ENCODE results near the gene SNED1. TPM values are rescaled to one million over a fixed set of nuclear protein-coding genes. Genes with fewer than 3 reads are reported as not detected.

The SNED1 gene
- total and polyA plus RNA-seq, 8 donors = 2.0 to 106 (median 16.0) TPM

GRCh38 chr2:240957656-240958365 lies 40.6 kb upstream of the SNED1 start:
- Histone ChIP-seq H3K27me3 (peaks cover 0 to 44% (median 0%) of the 10 kb centered on the region in 3 donors), H3K9me3 (no peaks in the 10 kb centered on the region), H3K4me1 (peaks cover 7 to 33% (median 31%) of the 10 kb centered on the region in 4 donors), H3K27ac (no peak overlapping the region), H3K4me3 (no peak overlapping the region), H3K36me3 (no peaks in the 10 kb centered on the region)
- TF ChIP-seq, protein P1, sequence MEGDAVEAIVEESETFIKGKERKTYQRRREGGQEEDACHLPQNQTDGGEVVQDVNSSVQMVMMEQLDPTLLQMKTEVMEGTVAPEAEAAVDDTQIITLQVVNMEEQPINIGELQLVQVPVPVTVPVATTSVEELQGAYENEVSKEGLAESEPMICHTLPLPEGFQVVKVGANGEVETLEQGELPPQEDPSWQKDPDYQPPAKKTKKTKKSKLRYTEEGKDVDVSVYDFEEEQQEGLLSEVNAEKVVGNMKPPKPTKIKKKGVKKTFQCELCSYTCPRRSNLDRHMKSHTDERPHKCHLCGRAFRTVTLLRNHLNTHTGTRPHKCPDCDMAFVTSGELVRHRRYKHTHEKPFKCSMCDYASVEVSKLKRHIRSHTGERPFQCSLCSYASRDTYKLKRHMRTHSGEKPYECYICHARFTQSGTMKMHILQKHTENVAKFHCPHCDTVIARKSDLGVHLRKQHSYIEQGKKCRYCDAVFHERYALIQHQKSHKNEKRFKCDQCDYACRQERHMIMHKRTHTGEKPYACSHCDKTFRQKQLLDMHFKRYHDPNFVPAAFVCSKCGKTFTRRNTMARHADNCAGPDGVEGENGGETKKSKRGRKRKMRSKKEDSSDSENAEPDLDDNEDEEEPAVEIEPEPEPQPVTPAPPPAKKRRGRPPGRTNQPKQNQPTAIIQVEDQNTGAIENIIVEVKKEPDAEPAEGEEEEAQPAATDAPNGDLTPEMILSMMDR (IDR thresholded peaks at IDR 0.05) = no peak
- TF ChIP-seq POLR2AphosphoS5 (IDR thresholded peaks at IDR 0.05) = no peak
- TF ChIP-seq EP300 (IDR thresholded peaks at IDR 0.05) = no peak
- no peak for TF ChIP-seq POLR2A (IDR thresholded peaks at IDR 0.05)
- WGBS, 5 donors = 37 to 71% (median 62%) methylated on average over 7 to 17 of the region's 17 CpGs
- peak; percentile 21 to 80 for DNase-seq
- intact Hi-C loops (cut with DNase I; ENCODE audit: low total_unique reads) = no loop called here

GRCh38 chr2:240958366-240959213 lies 39.8 kb upstream of the SNED1 start:
- no peaks in the 10 kb centered on the region for H3K9me3 ChIP-seq
- TF ChIP-seq, protein P1 (IDR thresholded peaks at IDR 0.05) = no peak
- TF ChIP-seq POLR2AphosphoS5 (IDR thresholded peaks at IDR 0.05) = no peak
- TF ChIP-seq POLR2A (IDR thresholded peaks at IDR 0.05) = no peak
- no peak for TF ChIP-seq EP300 (IDR thresholded peaks at IDR 0.05)
- no peaks in the 10 kb centered on the region for H3K36me3 ChIP-seq
- WGBS, 5 donors = 85 to 95% (median 93%) methylated on average over 10 to 19 of the region's 19 CpGs
- no peak overlapping the region for H3K27ac ChIP-seq
- H3K4me1 ChIP-seq = peaks cover 7 to 33% (median 31%) of the 10 kb centered on the region in 4 donors
- intact Hi-C loops (cut with DNase I; ENCODE audit: low total_unique reads) = no loop called here
- no peak overlapping the region for H3K4me3 ChIP-seq
- DNase-seq = peak; percentile 4 to 19
- peaks cover 0 to 44% (median 0%) of the 10 kb centered on the region in 3 donors for H3K27me3 ChIP-seq

DNA sequence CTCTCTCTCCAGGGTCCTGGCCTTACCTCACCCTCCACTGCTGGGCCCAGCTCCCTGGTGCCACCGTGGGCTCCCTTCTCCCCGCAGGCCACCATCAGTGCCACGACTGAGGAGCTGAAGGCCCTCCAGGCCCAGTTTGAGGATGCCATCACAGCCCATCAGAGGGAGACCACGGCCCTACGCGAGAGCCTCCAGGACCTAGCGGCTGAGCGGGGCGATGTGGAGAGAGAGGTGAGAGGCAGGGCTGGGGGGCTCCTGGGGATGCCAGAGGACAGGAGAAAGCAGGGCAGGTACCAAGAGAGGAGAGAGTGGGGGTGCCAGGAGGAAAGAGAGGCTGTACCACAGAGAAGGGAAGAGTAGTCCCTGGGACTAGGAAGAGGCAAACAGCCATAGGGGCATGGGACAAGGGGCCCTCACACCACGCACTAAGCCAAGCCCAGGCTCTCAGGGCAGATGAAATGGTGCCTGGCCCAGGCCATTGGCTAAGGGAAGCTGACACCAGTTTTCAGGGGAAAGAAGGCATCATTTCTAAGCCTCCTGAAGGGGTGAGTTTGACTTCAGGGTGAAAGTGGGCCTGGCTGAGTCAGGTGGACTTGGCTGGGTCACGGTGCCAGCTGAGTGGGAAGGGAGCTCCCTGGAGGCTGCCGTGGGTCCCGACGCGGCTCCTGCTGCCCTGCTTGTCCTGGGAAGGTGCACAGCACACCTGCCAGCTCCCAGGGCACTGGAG lies 39.0 kb upstream of the SNED1 start:
- H3K4me3 ChIP-seq = no peak overlapping the region
- H3K27me3 ChIP-seq = peaks cover 0 to 44% (median 0%) of the 10 kb centered on the region in 3 donors
- DNase-seq = peak; percentile 16 to 25
- H3K4me1 ChIP-seq = peaks cover 7 to 33% (median 31%) of the 10 kb centered on the region in 4 donors
- no peaks in the 10 kb centered on the region for H3K9me3 ChIP-seq
- H3K27ac ChIP-seq = no peak overlapping the region
- intact Hi-C loops (cut with DNase I; ENCODE audit: low total_unique reads) = no loop called here
- H3K36me3 ChIP-seq = no peaks in the 10 kb centered on the region
- no peak for TF ChIP-seq POLR2AphosphoS5 (IDR thresholded peaks at IDR 0.05)
- TF ChIP-seq POLR2A (IDR thresholded peaks at IDR 0.05) = no peak
- TF ChIP-seq, protein P1 (IDR thresholded peaks at IDR 0.05) = no peak
- TF ChIP-seq EP300 (IDR thresholded peaks at IDR 0.05) = no peak
- 76 to 97% (median 89%) methylated on average over 10 to 15 of the region's 15 CpGs for WGBS, 5 donors

- Histone ChIP-seq H3K36me3 (no peaks in the 10 kb centered on the region), H3K9me3 (no peaks in the 10 kb centered on the region), H3K4me3 (no peak overlapping the region), H3K27ac (peak overlapping the region in 3 of 5 donors; percentile 34 to 58 (median 54)), H3K4me1 (peaks cover 7 to 33% (median 31%) of the 10 kb centered on the region in 4 donors), H3K27me3 (peaks cover 0 to 39% (median 0%) of the 10 kb centered on the region in 3 donors)
- intact Hi-C loops (cut with DNase I; ENCODE audit: low total_unique reads) = no loop called here
- WGBS, 5 donors = 57 to 81% (median 62%) methylated on average over 13 to 14 of the region's 14 CpGs
- no peak for TF ChIP-seq EP300 (IDR thresholded peaks at IDR 0.05)
- no peak for TF ChIP-seq POLR2A (IDR thresholded peaks at IDR 0.05)
- peak in 1 of 2 donors; percentile 22 for DNase-seq
Observed at GRCh38 chr2:240959941-240960308, 38.5 kb upstream of the SNED1 start.
